ENCODE results near the gene MRC2. TPM values are rescaled to one million over a fixed set of nuclear protein-coding genes. Genes with fewer than 3 reads are reported as not detected.

Gene MRC2
- total RNA-seq, 1 donor from 2014 or later = 120 TPM

DNA sequence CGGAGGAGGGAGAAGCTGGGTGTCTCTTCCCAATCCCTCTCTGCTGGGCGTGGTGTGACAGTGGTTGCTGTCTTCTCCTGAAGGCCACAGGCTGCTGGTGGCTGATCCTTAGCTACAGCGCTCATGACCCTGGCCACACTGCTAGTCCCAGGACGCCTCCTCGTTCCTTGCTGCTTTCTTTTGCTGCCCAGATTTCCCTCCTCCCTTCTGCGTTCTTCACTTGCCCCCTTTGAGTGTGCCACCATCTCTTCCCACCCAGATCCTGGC is 90.1 kb downstream of the MRC2 start:
- no peak overlapping the region for H3K27ac Mint-ChIP-seq (ENCODE audit: unreplicated experiment)
- no peak overlapping the region for H3K4me3 Mint-ChIP-seq (ENCODE audit: unreplicated experiment)
- H3K4me1 Mint-ChIP-seq (ENCODE audit: unreplicated experiment) = peaks cover 5% of the 10 kb centered on the region
- H3K27me3 Mint-ChIP-seq (ENCODE audit: unreplicated experiment) = peaks cover 5% of the 10 kb centered on the region
- H3K36me3 Mint-ChIP-seq (ENCODE audit: low read depth, unreplicated experiment) = no peaks in the 10 kb centered on the region
- H3K9me3 Mint-ChIP-seq (ENCODE audit: unreplicated experiment) = no peaks in the 10 kb centered on the region
- TF ChIP-seq, protein P1, sequence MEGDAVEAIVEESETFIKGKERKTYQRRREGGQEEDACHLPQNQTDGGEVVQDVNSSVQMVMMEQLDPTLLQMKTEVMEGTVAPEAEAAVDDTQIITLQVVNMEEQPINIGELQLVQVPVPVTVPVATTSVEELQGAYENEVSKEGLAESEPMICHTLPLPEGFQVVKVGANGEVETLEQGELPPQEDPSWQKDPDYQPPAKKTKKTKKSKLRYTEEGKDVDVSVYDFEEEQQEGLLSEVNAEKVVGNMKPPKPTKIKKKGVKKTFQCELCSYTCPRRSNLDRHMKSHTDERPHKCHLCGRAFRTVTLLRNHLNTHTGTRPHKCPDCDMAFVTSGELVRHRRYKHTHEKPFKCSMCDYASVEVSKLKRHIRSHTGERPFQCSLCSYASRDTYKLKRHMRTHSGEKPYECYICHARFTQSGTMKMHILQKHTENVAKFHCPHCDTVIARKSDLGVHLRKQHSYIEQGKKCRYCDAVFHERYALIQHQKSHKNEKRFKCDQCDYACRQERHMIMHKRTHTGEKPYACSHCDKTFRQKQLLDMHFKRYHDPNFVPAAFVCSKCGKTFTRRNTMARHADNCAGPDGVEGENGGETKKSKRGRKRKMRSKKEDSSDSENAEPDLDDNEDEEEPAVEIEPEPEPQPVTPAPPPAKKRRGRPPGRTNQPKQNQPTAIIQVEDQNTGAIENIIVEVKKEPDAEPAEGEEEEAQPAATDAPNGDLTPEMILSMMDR (IDR thresholded peaks at IDR 0.05; ENCODE audit: unreplicated experiment) = no peak
- no peak for DNase-seq (ENCODE audit: low spot score)

DNA sequence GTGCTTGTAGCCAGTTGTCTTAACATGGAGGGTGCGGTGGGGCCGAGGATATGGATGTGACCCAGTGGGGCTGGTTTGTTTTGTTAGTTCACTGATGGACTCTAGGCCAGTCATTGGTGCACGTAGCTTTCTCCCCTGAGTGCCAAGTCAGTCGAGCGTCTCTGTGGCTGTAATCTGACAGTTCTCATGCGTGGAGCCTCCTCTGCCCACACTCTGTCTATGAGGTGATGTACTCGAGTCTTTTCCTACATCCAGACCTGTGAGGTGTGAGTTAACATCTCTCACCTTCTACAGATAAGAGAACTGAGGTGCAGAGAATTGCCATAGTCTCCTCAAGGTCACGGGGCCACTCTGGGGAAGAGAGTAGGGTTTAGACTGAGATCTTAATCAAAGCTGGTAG is 90.4 kb downstream of the MRC2 start:
- TF ChIP-seq, protein P1 (IDR thresholded peaks at IDR 0.05; ENCODE audit: unreplicated experiment) = no peak
- H3K27ac Mint-ChIP-seq (ENCODE audit: unreplicated experiment) = no peak overlapping the region
- no peak for DNase-seq (ENCODE audit: low spot score)
- peaks cover 5% of the 10 kb centered on the region for H3K4me1 Mint-ChIP-seq (ENCODE audit: unreplicated experiment)
- no peaks in the 10 kb centered on the region for H3K36me3 Mint-ChIP-seq (ENCODE audit: low read depth, unreplicated experiment)
- H3K27me3 Mint-ChIP-seq (ENCODE audit: unreplicated experiment) = peaks cover 5% of the 10 kb centered on the region
- no peak overlapping the region for H3K4me3 Mint-ChIP-seq (ENCODE audit: unreplicated experiment)
- no peaks in the 10 kb centered on the region for H3K9me3 Mint-ChIP-seq (ENCODE audit: unreplicated experiment)

DNA sequence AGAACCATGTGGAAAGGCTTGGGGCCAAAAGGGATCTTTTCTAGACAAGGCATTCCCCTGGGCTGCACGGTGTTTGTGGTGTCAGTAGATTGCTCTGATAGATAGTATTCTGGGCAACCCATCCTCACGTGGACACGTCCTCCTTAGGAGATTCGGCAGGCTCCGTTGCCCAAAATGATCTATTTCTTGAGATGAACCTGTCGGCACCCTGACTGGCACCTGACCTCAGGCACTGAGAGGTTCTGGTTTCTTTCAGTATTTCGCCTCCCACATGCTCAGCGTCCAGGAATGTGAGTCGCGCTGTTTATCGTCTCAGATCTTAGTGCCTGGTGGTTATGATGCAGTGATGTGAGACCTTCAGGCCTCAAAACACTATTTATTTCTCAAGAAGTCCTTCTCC is 91.0 kb downstream of the MRC2 start:
- no peak overlapping the region for H3K27ac Mint-ChIP-seq (ENCODE audit: unreplicated experiment)
- H3K4me1 Mint-ChIP-seq (ENCODE audit: unreplicated experiment) = peaks cover 8% of the 10 kb centered on the region
- no peaks in the 10 kb centered on the region for H3K36me3 Mint-ChIP-seq (ENCODE audit: low read depth, unreplicated experiment)
- H3K4me3 Mint-ChIP-seq (ENCODE audit: unreplicated experiment) = no peak overlapping the region
- no peaks in the 10 kb centered on the region for H3K9me3 Mint-ChIP-seq (ENCODE audit: unreplicated experiment)
- TF ChIP-seq, protein P1 (IDR thresholded peaks at IDR 0.05; ENCODE audit: unreplicated experiment) = no peak
- DNase-seq (ENCODE audit: low spot score) = no peak
- H3K27me3 Mint-ChIP-seq (ENCODE audit: unreplicated experiment) = peaks cover 3% of the 10 kb centered on the region

DNA sequence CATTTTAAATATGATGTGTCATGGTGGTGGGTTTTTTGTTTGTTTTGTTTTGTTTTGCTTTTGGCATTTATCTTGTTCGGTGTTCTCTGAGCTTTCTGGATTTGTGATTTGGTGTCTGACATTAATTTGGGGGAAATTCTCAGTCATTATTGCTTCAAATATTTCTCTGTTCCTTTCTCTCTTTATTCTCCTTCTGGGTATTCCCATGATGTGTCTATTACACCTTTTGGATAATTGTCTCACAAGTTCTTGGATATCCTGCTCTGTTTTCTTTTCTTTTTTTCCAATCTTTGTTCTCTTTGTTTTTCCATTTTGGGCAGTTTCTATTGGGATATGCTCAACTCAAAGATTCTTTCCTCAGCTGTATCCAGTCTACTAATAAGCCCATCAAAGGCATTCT is 92.1 kb downstream of the MRC2 start:
- H3K4me3 Mint-ChIP-seq (ENCODE audit: unreplicated experiment) = no peak overlapping the region
- peaks cover 14% of the 10 kb centered on the region for H3K4me1 Mint-ChIP-seq (ENCODE audit: unreplicated experiment)
- no peak for DNase-seq (ENCODE audit: low spot score)
- H3K27me3 Mint-ChIP-seq (ENCODE audit: unreplicated experiment) = no peaks in the 10 kb centered on the region
- H3K27ac Mint-ChIP-seq (ENCODE audit: unreplicated experiment) = no peak overlapping the region
- no peaks in the 10 kb centered on the region for H3K36me3 Mint-ChIP-seq (ENCODE audit: low read depth, unreplicated experiment)
- TF ChIP-seq, protein P1 (IDR thresholded peaks at IDR 0.05; ENCODE audit: unreplicated experiment) = no peak
- H3K9me3 Mint-ChIP-seq (ENCODE audit: unreplicated experiment) = no peaks in the 10 kb centered on the region

DNA sequence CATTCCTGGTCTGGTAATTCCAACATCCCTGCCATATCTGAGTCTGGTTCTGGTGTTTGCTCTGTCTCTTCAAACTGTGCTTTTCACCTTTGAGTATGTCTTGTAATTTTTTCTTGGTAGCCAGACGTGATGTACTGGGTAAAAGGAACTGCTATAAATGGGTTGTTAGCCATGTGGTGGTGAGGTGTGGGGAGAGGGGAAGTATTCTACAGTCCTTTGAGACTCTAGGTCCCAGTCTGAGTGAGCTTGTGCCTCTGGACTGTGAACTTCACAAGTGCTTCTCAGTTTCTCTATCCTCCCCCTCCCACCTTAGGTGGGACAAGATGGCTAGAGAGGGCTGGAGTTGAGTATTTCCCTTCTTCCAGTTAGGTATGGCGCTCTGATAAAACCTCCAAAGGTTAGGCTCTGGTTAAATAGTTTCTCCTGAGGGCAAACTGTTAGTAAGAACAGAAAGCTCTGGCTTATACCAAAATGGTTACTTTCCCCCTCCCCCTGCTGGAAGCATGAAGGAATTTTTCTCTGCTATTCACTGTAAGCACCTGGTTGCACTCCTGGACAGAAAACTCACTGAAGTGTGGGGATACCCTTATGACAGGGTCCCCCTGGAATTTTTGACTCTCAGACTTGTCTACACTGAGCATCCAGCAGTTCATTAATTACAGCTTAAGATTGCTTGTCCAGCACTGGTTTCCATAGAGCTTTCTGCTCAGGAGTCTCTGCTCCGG is 92.8 kb downstream of the MRC2 start:
- DNase-seq (ENCODE audit: low spot score) = no peak
- Mint-ChIP-seq H3K4me1 (ENCODE audit: unreplicated experiment) (peaks cover 19% of the 10 kb centered on the region), H3K27me3 (ENCODE audit: unreplicated experiment) (no peaks in the 10 kb centered on the region), H3K27ac (ENCODE audit: unreplicated experiment) (no peak overlapping the region), H3K36me3 (ENCODE audit: low read depth, unreplicated experiment) (no peaks in the 10 kb centered on the region), H3K9me3 (ENCODE audit: unreplicated experiment) (no peaks in the 10 kb centered on the region), H3K4me3 (ENCODE audit: unreplicated experiment) (no peak overlapping the region)
- TF ChIP-seq, protein P1 (IDR thresholded peaks at IDR 0.05; ENCODE audit: unreplicated experiment) = peak; percentile 46
